ENCODE data around the gene MYO16.
"Not testable (repeated sequence)": the region's sequence is repeated elsewhere in the genome, so short reads cannot be mapped to it uniquely, and the experiment has no call there.

The MYO16 gene

GRCh38 chr13:109211616-109212015 lies 582.2 kb downstream of the MYO16 start:
- no peak for DNase-seq

DNA sequence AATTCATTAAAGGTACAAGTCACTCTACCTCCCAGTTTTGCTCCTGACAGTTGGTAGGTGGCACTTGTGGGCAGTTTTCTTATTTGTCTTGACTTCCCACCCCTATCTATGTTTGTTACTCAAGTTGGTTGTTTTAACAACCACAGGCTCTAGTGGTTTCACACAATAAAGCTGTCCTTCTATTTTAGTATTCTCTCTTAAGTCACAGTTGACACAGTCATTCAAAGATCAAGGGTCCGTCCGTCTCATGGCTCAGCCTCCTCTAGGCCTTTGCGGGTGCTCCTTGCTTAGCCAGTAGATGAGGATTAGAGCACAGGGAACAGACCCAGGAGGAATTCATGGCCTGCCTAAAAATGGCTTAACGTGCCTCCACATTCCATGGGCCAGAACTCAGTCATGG lies 583.2 kb downstream of the MYO16 start:
- DNase-seq = no peak

GRCh38 chr13:109213714-109214113 lies 584.3 kb downstream of the MYO16 start:
- DNase-seq = no peak

- DNase-seq = no peak
Observed at GRCh38 chr13:109214393-109214792, 585.0 kb downstream of the MYO16 start.

GRCh38 chr13:109215377-109215776 lies 586.0 kb downstream of the MYO16 start:
- DNase-seq = no peak

DNA sequence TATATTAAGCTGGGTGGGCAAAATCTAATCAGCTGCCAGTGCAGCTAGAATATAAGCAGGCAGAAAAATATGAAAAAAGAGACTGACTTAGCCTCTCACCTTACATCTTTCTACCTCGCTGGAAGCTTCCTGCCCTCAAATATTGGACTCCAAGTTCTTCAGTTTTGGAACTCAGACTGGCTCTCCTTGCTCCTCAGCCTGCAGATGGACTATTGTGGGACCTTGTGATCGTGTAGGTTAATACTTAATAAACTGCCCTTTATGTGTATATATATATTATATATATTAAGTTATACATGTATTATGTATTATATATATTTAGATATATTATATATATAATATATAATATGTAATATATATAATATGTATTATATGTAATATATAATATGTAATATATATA lies 588.1 kb downstream of the MYO16 start:
- not testable (repeated sequence) for DNase-seq

DNA sequence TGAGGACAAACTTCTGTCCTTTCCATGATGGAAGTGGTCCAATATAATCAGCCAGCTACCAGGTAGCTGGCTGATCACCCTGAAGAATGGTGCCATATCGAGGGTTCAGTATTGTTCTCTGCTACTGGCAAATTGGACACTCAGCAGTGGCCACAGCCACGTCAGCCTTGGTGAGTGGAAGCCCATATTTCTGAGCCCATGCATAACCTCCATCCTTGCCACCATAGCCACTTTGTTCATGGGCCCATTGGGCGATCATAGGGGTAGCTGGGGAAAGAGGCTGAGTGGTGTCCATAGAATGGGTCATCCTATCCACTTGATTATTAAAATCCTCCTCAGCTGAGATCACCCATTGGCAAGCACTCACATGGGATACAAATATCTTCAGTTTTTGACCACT lies 591.2 kb downstream of the MYO16 start:
- DNase-seq = no peak

DNA sequence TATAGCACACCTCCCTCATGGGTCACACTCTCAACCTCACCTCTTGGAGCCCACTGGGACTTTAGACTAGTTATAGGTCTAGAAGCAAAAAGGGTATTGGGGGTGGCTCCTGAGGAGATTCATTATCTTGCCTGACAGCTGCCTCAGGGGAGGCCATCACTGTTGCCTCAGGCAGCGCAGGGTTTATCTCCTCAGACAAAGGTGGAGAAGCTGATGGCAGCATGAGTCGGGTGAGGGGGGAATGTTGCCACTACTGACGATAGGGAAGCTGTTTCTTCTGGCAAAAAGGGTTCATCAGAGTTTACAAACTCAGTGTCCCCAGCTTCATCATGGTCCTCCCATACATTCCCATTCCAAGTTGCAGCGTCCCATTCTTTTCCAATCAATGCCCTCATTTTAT lies 594.6 kb downstream of the MYO16 start:
- DNase-seq = no peak

GRCh38 chr13:109226631-109227030 lies 597.2 kb downstream of the MYO16 start:
- DNase-seq = no peak

- DNase-seq = no peak
Observed at GRCh38 chr13:109227344-109227940, 598.0 kb downstream of the MYO16 start.

- DNase-seq = no peak
Observed at GRCh38 chr13:109228211-109228610, 598.8 kb downstream of the MYO16 start.

- no peak for DNase-seq
Observed at GRCh38 chr13:109231888-109232287, 602.5 kb downstream of the MYO16 start.

- DNase-seq = no peak
Observed at GRCh38 chr13:109233293-109233692, 603.9 kb downstream of the MYO16 start.

DNA sequence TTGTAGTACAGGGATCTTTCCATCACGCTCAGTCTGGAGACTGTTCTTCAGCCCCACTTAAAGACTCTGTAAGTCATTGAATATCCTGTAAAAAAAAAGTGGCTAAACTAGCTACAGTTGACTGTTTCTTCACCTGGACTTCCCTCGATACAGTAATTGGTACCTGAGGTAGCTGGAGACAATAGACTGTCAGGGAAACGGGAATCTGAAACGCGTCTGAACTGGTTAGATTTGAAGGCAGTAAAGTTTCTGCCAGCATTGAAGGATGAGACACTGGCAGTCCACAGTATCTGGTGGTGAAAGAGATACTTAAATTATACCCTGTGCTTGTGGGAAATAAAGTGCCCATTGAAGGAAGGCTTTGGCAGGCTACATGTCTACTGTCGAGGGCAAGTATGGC lies 606.5 kb downstream of the MYO16 start:
- DNase-seq = no peak

- no peak for DNase-seq
Observed at GRCh38 chr13:109241160-109241559, 611.7 kb downstream of the MYO16 start.

DNA sequence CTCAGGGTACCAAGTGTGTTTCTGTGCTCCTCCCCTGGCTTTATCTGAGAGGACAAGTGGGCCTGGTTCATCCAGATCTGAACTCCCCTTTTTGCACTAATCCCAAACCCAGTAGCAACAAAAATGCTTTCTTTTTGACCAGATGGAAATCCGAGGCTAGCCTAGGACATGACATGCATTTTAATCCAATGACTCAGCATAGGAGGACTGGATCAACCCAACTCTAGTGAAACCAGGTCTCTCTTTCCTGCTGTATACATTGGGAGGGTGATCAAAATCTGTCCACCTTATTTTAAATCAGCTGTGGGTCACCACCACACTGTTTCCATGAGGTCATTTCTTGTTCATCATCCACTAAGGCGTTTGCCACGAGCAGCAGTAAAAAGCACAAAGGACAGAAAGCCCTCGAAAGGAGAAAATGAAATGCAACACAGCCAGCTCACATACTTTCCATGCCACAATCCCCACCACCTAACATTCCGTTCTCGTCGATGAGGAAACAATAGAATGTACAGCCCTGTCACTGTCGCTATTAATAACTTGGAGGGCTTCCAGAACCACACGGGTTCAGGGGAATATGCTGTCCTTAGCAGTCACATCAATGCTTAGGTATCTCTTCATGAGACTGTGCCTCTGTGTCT lies 614.0 kb downstream of the MYO16 start:
- no peak for DNase-seq

DNA sequence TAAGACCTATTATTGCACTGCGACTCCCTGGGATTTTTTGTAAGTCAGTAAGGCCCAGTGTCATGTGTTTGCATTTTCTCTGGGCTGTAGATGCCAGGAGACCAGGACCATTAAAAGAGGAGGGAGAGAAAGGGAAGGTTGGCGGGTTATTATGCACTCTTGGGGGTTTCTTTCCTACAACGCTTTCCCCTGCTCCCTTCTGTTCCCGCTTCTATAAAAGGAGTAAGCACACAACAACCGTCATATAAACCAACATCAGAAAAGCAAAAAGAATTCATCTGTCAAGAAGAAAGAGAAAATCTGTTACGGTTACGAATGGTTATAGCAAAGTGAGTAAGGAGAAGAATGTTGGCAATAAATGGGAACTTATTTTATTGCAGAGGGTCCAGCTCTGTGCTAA lies 615.2 kb downstream of the MYO16 start:
- DNase-seq = no peak

DNA sequence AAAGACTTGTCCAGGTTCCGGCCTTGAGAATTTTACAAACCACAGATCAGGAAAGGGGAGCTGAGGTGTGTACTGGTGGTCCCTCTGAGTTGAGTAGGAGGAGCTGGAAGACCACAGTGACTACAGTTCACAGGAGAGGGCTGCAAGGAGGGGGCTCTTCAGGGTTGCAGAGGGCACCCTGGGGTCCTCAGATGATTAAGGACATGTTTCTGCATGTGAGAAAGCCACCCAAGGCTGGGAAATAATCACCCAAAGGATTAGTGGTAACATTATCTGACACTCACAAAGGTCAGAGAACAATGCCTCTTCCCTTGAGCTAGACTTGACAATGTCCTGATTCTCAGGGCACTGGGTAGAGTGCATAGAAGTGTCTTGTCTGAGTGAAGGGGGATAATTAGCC lies 616.6 kb downstream of the MYO16 start:
- no peak for DNase-seq

DNA sequence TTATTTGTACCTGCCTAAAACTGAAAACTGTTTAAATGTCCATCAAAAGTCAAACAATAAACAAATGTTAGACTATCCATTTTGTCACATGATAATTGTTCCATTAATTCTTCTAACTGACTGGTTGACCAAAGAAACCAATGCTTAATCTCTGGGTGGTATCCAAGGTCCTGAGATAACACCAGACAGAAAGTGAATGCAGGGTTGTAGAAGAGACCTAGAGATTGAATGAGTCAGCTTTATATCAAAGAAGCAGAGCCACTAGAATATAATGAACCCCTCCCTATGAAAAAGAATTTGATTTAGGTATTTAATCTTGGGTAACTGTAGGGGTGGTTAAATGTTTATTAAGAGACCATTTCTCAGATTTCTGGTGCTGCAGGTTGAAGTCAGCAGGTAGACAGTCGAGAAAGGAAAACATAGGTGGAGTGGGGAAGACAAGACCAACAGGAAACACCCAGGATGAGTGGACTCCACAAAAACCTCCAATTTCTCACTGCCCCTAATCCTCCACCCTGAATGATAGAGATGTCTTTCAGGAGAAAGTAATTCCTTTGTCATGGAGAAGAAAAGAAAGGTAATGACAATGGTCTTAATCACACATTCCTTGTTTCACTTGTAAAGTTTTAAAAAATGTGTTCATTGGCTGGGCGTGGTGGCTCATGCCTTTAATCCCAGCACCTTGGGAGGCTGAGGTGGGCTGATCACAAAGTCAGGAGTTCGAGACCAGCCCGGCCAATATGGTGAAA lies 620.5 kb downstream of the MYO16 start:
- DNase-seq = no peak

- no peak for DNase-seq
Observed at GRCh38 chr13:109251956-109252355, 622.5 kb downstream of the MYO16 start.

GRCh38 chr13:109253316-109253715 lies 623.9 kb downstream of the MYO16 start:
- no peak for DNase-seq

GRCh38 chr13:109254274-109254673 lies 624.9 kb downstream of the MYO16 start:
- DNase-seq = no peak

DNA sequence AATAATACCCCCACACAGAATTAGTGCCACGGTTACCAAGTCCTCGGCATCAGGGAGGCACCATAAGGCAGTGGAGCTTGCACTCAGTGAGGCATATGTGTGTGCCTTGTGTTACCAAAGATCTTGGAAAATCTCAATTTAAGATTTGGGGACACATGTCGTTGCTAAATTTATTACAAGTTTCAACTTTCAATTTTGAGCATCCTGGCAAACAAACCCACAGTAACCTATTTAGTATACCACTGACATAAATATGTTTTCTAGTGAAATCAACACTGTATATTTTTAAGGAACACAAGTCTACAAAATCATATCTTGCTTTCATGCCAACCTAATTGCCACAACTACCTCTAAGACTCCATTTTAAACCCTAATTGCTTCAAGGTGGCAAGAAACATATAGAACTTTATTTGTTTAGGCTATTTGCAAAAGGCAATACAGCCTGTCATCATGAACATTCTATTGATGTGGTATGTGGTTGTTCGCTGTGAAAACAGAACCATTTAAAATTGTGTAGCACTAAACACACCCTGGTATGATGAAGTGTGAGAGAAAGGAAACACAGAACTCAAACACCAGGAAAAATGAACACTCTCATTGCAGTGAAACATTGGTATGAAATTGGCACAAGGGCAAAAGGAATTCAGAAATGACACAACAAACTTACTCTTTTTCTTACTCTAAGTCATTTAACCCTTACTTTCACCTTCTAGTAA lies 625.9 kb downstream of the MYO16 start:
- no peak for DNase-seq
